Caki2 (cell line): ENCODE data around the gene GALNT14. TPM values are rescaled to one million over a fixed set of nuclear protein-coding genes. Genes with fewer than 3 reads are reported as not detected.
A peak's percentile ranks its signal among the peaks of the same experiment; 100 is the strongest.

Experiments
- DNase-seq: peaks from one replicate; pipeline ENCODE4 v3.0.0-alpha.2; 2015; ENCODE audit warnings: low read depth
- in situ Hi-C: cut with HindIII; loops from 2 replicates; pipeline ENCODE4 v1.10.0; 2016; ENCODE audit warnings: low sequenced_read_pairs, low pct_unique_long_range_greater_than_20kb, mixed read lengths
- total RNA-seq: library from RNA; depleted of rRNA; stranded (reverse); fragments of >200 nt; shearing (Covaris generic); gene quantifications from 2 replicates; pipeline ENCODE4 v1.2.3, GENCODE V29; 2014; ENCODE audit warnings: low replicate concordance

The GALNT14 gene
- total RNA-seq, 1 experiment from 2014 or later, result 251 TPM

- in situ Hi-C loops, result no loop called here
- no peak for DNase-seq
These were observed 30.5 kb downstream of the GALNT14 start for GRCh38 chr2:31107591-31108300.

- in situ Hi-C loops, result no loop called here
- no peak for DNase-seq
These were observed 36.5 kb downstream of the GALNT14 start for GRCh38 chr2:31101701-31102100.

- in situ Hi-C loops, result no loop called here
- no peak for DNase-seq
These were observed 40.2 kb downstream of the GALNT14 start for GRCh38 chr2:31097962-31098613.

GRCh38 chr2:31090188-31090587, 48.1 kb downstream of the GALNT14 start:
- in situ Hi-C loops, result no loop called here
- DNase-seq, result no peak

GRCh38 chr2:31089645-31090044, 48.6 kb downstream of the GALNT14 start:
- no peak for DNase-seq
- in situ Hi-C loops, result no loop called here

- in situ Hi-C loops, result no loop called here
- peak; percentile 29 for DNase-seq
These were observed 49.6 kb downstream of the GALNT14 start for GRCh38 chr2:31088504-31089195.

- DNase-seq, result no peak
- in situ Hi-C loops, result no loop called here
These were observed 50.7 kb downstream of the GALNT14 start for GRCh38 chr2:31087491-31087890.

- in situ Hi-C loops, result no loop called here
- no peak for DNase-seq
These were observed 51.6 kb downstream of the GALNT14 start for GRCh38 chr2:31086590-31086989.

- DNase-seq, result peak; percentile 93
These were observed 54.8 kb downstream of the GALNT14 start for GRCh38 chr2:31083234-31083993.

GRCh38 chr2:31082002-31082401, 56.2 kb downstream of the GALNT14 start:
- no peak for DNase-seq
- in situ Hi-C loops, result no loop called here

More at GRCh38 chr2:31083234-31083993, 54.8 kb downstream of the GALNT14 start:
- in situ Hi-C loops, result no loop called here

GRCh38 chr2:31081492-31081891, 56.7 kb downstream of the GALNT14 start:
- in situ Hi-C loops, result no loop called here
- no peak for DNase-seq

- in situ Hi-C loops, result no loop called here
- DNase-seq, result peak; percentile 61
These were observed 57.9 kb downstream of the GALNT14 start for GRCh38 chr2:31080361-31080760.

- in situ Hi-C loops, result no loop called here
- no peak for DNase-seq
These were observed 58.6 kb downstream of the GALNT14 start for GRCh38 chr2:31079665-31080064.

- in situ Hi-C loops, result no loop called here
- no peak for DNase-seq
These were observed 59.6 kb downstream of the GALNT14 start for GRCh38 chr2:31078579-31079105.

- no peak for DNase-seq
- in situ Hi-C loops, result no loop called here
These were observed 60.2 kb downstream of the GALNT14 start for GRCh38 chr2:31078011-31078410.

GRCh38 chr2:31075941-31076590, 62.2 kb downstream of the GALNT14 start:
- DNase-seq, result peak; percentile 26
- in situ Hi-C loops, result no loop called here

- DNase-seq, result no peak
- in situ Hi-C loops, result no loop called here
These were observed 62.8 kb downstream of the GALNT14 start for GRCh38 chr2:31075431-31075830.

GRCh38 chr2:31071741-31072140, 66.5 kb downstream of the GALNT14 start:
- in situ Hi-C loops, result no loop called here
- DNase-seq, result no peak
